Stomach (tissue), 9 donors: Measurements from ENCODE around the gene PPP1R12A. TPM values are rescaled to one million over a fixed set of nuclear protein-coding genes. Genes with fewer than 3 reads are reported as not detected.
A peak's percentile ranks its signal among the peaks of the same experiment; 100 is the strongest.

ENCODE experiments used
- DNase-seq, 2 donors: peaks; one replicate each; pipeline versions ENCODE4 v3.0.0 to v3.0.0-alpha.2; 2013 to 2019
- H3K27ac ChIP-seq, 5 donors: fragments of 200-600 bp in 4 of 5; sonication (generic) in 4 of 5; one replicate each; pipeline ENCODE4 v1.5.1; 2013 to 2019; ENCODE audit warnings: mild to moderate bottlenecking in 1 of 5, moderate library complexity in 1 of 5
- H3K27me3 ChIP-seq, 3 donors: fragments of 200-600 bp; sonication (generic); one replicate each; pipeline ENCODE4 v1.5.1; 2017 to 2019; ENCODE audit warnings: mixed run types in 1 of 3
- H3K36me3 ChIP-seq, 4 donors: fragments of 200-600 bp; sonication (generic); 1 replicate in 3 of 4; 2 replicates in 1 of 4; pipeline ENCODE4 v1.5.1; 2016 to 2019
- H3K4me1 ChIP-seq, 4 donors: fragments of 200-600 bp; sonication (generic); one replicate each; pipeline ENCODE4 v1.5.1; 2016 to 2019
- H3K4me3 ChIP-seq, 4 donors: fragments of 200-600 bp; sonication (generic) in 3 of 4; one replicate each; pipeline ENCODE4 v1.5.1; 2016 to 2019; ENCODE audit warnings: mild to moderate bottlenecking in 1 of 4
- H3K9me3 ChIP-seq, 4 donors: fragments of 200-600 bp; sonication (generic); one replicate each; pipeline ENCODE4 v1.5.1; 2016 to 2019
- CTCF ChIP-seq, 7 experiments: fragments of 450-650 bp in 4 of 7; fragments of 200-600 bp in 3 of 7; sonication (generic) in 3 of 7; IDR thresholded peaks; one replicate each; pipeline ENCODE4 v1.5.1; 2016 to 2019; ENCODE audit warnings: antibody characterized with exemption in 7 of 7, control low read depth in 2 of 7, mild to moderate bottlenecking in 1 of 7
- EP300 ChIP-seq: sonication (generic); formaldehyde crosslinking; IDR thresholded peaks from one replicate; pipeline ENCODE4 v1.6.1; 2017; ENCODE audit warnings: antibody characterized with exemption
- POLR2A ChIP-seq, 4 donors: fragments of 450-650 bp; IDR thresholded peaks; one replicate each; pipeline ENCODE4 v1.6.1; 2016; ENCODE audit warnings: antibody characterized with exemption in 4 of 4, control low read depth in 2 of 4, mild to moderate bottlenecking in 1 of 4, moderate library complexity in 1 of 4
- POLR2AphosphoS5 ChIP-seq, 3 donors: sonication (generic); formaldehyde crosslinking; IDR thresholded peaks; one replicate each; pipeline ENCODE4 v1.6.1; 2016; ENCODE audit warnings: antibody characterized with exemption in 3 of 3
- WGBS, 5 donors: extraction: QIAGEN DNeasy Blood & Tissue Kit in 3 of 5; methylation state at CpG; one replicate each; pipeline versions ENCODE4 v1.1.5 to v1.1.7; 2013 to 2018; 5-methylcytosine and 5-hydroxymethylcytosine counted together
- intact Hi-C: fragments of 100-400 bp; cut with DNase I; formaldehyde crosslinking; loops from one replicate; pipeline ENCODE4 v1.15.1; 2023; ENCODE audit warnings: low total_unique reads
- polyA plus RNA-seq, 3 donors: library from polyadenylated mRNA; stranded (reverse); fragments of 200-250 nt; gene quantifications; one replicate each; pipeline ENCODE4 v1.2.3, GENCODE V29; 2013
- total RNA-seq, 5 donors: library from RNA; depleted of rRNA; stranded (reverse); fragments of >200 nt; gene quantifications; one replicate each; pipeline versions ENCODE4 v1.1.0 to v1.2.3, GENCODE V29; 2014 to 2016
- donor health status: healthy with polysubstance abuse.
- donor health status: Bipolar disorder and iron deficiency.
- donor health status: healthy.

PPP1R12A gene
- total and polyA plus RNA-seq, 8 donors, result 7.5 to 425 (median 112) TPM

GRCh38 chr12:79911889-79912656 is 22.8 kb downstream of the PPP1R12A start:
- TF ChIP-seq EP300 (no peak), POLR2AphosphoS5 (IDR thresholded peaks at IDR 0.05) (peak in 1 of 3 donors; percentile 21)

GRCh38 chr12:79908366-79908765 is 26.5 kb downstream of the PPP1R12A start:
- intact Hi-C loops, result no loop called here
- DNase-seq, result no peak
- Histone ChIP-seq H3K4me3 (no peak overlapping the region), H3K27ac (no peak overlapping the region), H3K9me3 (no peaks in the 10 kb centered on the region), H3K27me3 (no peaks in the 10 kb centered on the region), H3K36me3 (no peaks in the 10 kb centered on the region), H3K4me1 (peaks cover 9 to 87% (median 42%) of the 10 kb centered on the region in 4 donors)
- TF ChIP-seq EP300, result no peak
- no peak for TF ChIP-seq POLR2AphosphoS5 (IDR thresholded peaks at IDR 0.05)
- TF ChIP-seq POLR2A (IDR thresholded peaks at IDR 0.05), result no peak
- TF ChIP-seq CTCF (IDR thresholded peaks at IDR 0.05), result no peak

More at GRCh38 chr12:79911889-79912656, 22.8 kb downstream of the PPP1R12A start:
- intact Hi-C loops, result no loop called here
- Histone ChIP-seq H3K36me3 (no peaks in the 10 kb centered on the region), H3K4me1 (peaks cover 9 to 93% (median 50%) of the 10 kb centered on the region in 4 donors), H3K4me3 (no peak overlapping the region), H3K27ac (no peak overlapping the region), H3K9me3 (no peaks in the 10 kb centered on the region), H3K27me3 (no peaks in the 10 kb centered on the region)
- 83 to 89% (median 85%) methylated on average over 6 of the region's 6 CpGs for WGBS, 5 donors
- no peak for DNase-seq

GRCh38 chr12:79901506-79901905 is 33.4 kb downstream of the PPP1R12A start:
- intact Hi-C loops, result no loop called here
- Histone ChIP-seq H3K27ac (no peak overlapping the region), H3K4me3 (no peak overlapping the region), H3K27me3 (no peaks in the 10 kb centered on the region), H3K9me3 (no peaks in the 10 kb centered on the region), H3K4me1 (peaks cover 17 to 86% (median 39%) of the 10 kb centered on the region in 4 donors), H3K36me3 (no peaks in the 10 kb centered on the region)
- TF ChIP-seq EP300, result no peak
- no peak for TF ChIP-seq POLR2A (IDR thresholded peaks at IDR 0.05)
- WGBS, 5 donors, result 76 to 82% (median 78%) methylated on average over 2 of the region's 2 CpGs
- no peak for DNase-seq

GRCh38 chr12:79900951-79901350 is 33.9 kb downstream of the PPP1R12A start:
- Histone ChIP-seq H3K36me3 (no peaks in the 10 kb centered on the region), H3K4me3 (no peak overlapping the region), H3K27me3 (no peaks in the 10 kb centered on the region), H3K4me1 (peaks cover 17 to 89% (median 42%) of the 10 kb centered on the region in 4 donors), H3K27ac (no peak overlapping the region), H3K9me3 (no peaks in the 10 kb centered on the region)
- DNase-seq, result no peak
- intact Hi-C loops, result no loop called here
- 8 to 34% (median 22%) methylated on average over 2 of the region's 2 CpGs for WGBS, 5 donors
- TF ChIP-seq POLR2AphosphoS5 (IDR thresholded peaks at IDR 0.05) (no peak), CTCF (IDR thresholded peaks at IDR 0.05) (no peak), EP300 (no peak), POLR2A (IDR thresholded peaks at IDR 0.05) (no peak)

GRCh38 chr12:79900199-79900598 is 34.7 kb downstream of the PPP1R12A start:
- intact Hi-C loops, result no loop called here
- no peaks in the 10 kb centered on the region for H3K36me3 ChIP-seq
- H3K27ac ChIP-seq, result no peak overlapping the region
- no peak overlapping the region for H3K4me3 ChIP-seq
- no peak for DNase-seq
- TF ChIP-seq EP300, result no peak
- no peak for TF ChIP-seq POLR2A (IDR thresholded peaks at IDR 0.05)
- no peaks in the 10 kb centered on the region for H3K9me3 ChIP-seq
- WGBS, 5 donors, result 24 to 63% (median 41%) methylated on average over 2 of the region's 2 CpGs
- H3K27me3 ChIP-seq, result no peaks in the 10 kb centered on the region
- peaks cover 17 to 89% (median 44%) of the 10 kb centered on the region in 4 donors for H3K4me1 ChIP-seq

GRCh38 chr12:79897617-79898016 is 37.3 kb downstream of the PPP1R12A start:
- WGBS, 5 donors, result 65 to 82% (median 70%) methylated on average over 1 of the region's 1 CpG
- no peaks in the 10 kb centered on the region for H3K36me3 ChIP-seq
- intact Hi-C loops, result no loop called here
- no peak for DNase-seq
- H3K27ac ChIP-seq, result no peak overlapping the region
- peaks cover 12 to 77% (median 46%) of the 10 kb centered on the region in 4 donors for H3K4me1 ChIP-seq
- no peaks in the 10 kb centered on the region for H3K27me3 ChIP-seq
- no peak overlapping the region for H3K4me3 ChIP-seq
- no peak for TF ChIP-seq CTCF (IDR thresholded peaks at IDR 0.05)
- TF ChIP-seq EP300, result no peak
- no peak for TF ChIP-seq POLR2A (IDR thresholded peaks at IDR 0.05)
- TF ChIP-seq POLR2AphosphoS5 (IDR thresholded peaks at IDR 0.05), result no peak
- H3K9me3 ChIP-seq, result no peaks in the 10 kb centered on the region
